HEK293 (cell line): Measurements from ENCODE around the gene USP21.

Experiments
- CTCF ChIA-PET: fragments of 350-600 bp; formaldehyde crosslinking; extraction: SDS; loops from one replicate; lab custom pipeline; 2021; ENCODE audit warnings: antibody characterized with exemption; lab: Yijun Ruan, JAX
- POLR2A ChIA-PET: fragments of 300-600 bp; formaldehyde crosslinking; extraction: SDS; loops from one replicate; lab custom pipeline; 2020; ENCODE audit warnings: antibody characterized with exemption, inconsistent platforms; lab: Yijun Ruan, JAX
- H3K27ac ChIP-seq: fragments of 200-500 bp; sonication (Bioruptor generic); 2 replicates; pipeline ENCODE4 v1.5.1; 2014; ENCODE audit warnings: low read depth, low read length, control low read depth, inconsistent platforms; ENCODE audit errors: extremely low read depth
- H3K36me3 ChIP-seq, 2 experiments: fragments of 200-500 bp in 1 of 2; sonication (Bioruptor generic) in 1 of 2; 1 replicate in 1 of 2; 2 replicates in 1 of 2; pipeline ENCODE4 v1.5.1; 2014 to 2017; ENCODE audit warnings: inconsistent platforms in 2 of 2, low read length in 2 of 2; ENCODE audit not compliant: control insufficient read depth in 2 of 2, insufficient read depth in 1 of 2
- H3K4me1 ChIP-seq: fragments of 200-500 bp; sonication (Bioruptor generic); 2 replicates; pipeline ENCODE4 v1.5.1; 2014; ENCODE audit warnings: mild to moderate bottlenecking, low read length, inconsistent platforms; ENCODE audit not compliant: control insufficient read depth, insufficient read depth
- H3K4me3 ChIP-seq: 2 replicates; pipeline ENCODE4 v1.5.1; 2011; ENCODE audit warnings: low read depth, mild to moderate bottlenecking, control low read depth, low read length, moderate library complexity
- H3K9me3 ChIP-seq: fragments of 200-500 bp; sonication (Bioruptor generic); 2 replicates; pipeline ENCODE4 v1.5.1; 2014; ENCODE audit warnings: low read depth, low read length, inconsistent platforms; ENCODE audit not compliant: control insufficient read depth, insufficient read depth
- KLF10 ChIP-seq: fragments of 450-650 bp; IDR thresholded peaks from 2 replicates; pipeline ENCODE4 v1.5.1; 2018; ENCODE audit warnings: missing biosample characterization, mild to moderate bottlenecking, missing genetic modification characterization
- MEIS1 ChIP-seq: sonication (generic); formaldehyde crosslinking; IDR thresholded peaks from 2 replicates; pipeline ENCODE4 v1.8.1; 2022; ENCODE audit warnings: missing genetic modification reagents, mild to moderate bottlenecking, borderline replicate concordance
- PBX3 ChIP-seq: sonication (generic); formaldehyde crosslinking; IDR thresholded peaks from 2 replicates; pipeline ENCODE4 v1.8.1; 2022; ENCODE audit warnings: mild to moderate bottlenecking, moderate library complexity, missing genetic modification reagents
- PRDM1 ChIP-seq: fragments of 450-650 bp; formaldehyde crosslinking; IDR thresholded peaks from 2 replicates; pipeline ENCODE4; 2016; ENCODE audit warnings: missing biosample characterization, missing genetic modification characterization
- SP2 ChIP-seq: fragments of 450-650 bp; formaldehyde crosslinking; IDR thresholded peaks from 2 replicates; pipeline ENCODE4 v1.5.1; 2016; ENCODE audit warnings: missing biosample characterization, missing genetic modification characterization
- ZBTB10 ChIP-seq: fragments of 450-650 bp; formaldehyde crosslinking; IDR thresholded peaks from 2 replicates; pipeline ENCODE4 v1.5.1; 2016; ENCODE audit warnings: missing biosample characterization, missing genetic modification characterization
- ZNF148 ChIP-seq: fragments of 450-650 bp; formaldehyde crosslinking; IDR thresholded peaks from 2 replicates; pipeline ENCODE4 v1.5.0; 2017; ENCODE audit warnings: missing biosample characterization, missing genetic modification characterization, borderline replicate concordance
- ZNF223 ChIP-seq: fragments of 450-650 bp; formaldehyde crosslinking; IDR thresholded peaks from 2 replicates; pipeline ENCODE4 v1.5.1; 2016; ENCODE audit warnings: missing biosample characterization, missing genetic modification characterization
- ZNF341 ChIP-seq: fragments of 450-650 bp; formaldehyde crosslinking; IDR thresholded peaks from 2 replicates; pipeline ENCODE4; 2016; ENCODE audit warnings: low read depth, missing biosample characterization, missing genetic modification characterization
- ZNF624 ChIP-seq: fragments of 450-650 bp; formaldehyde crosslinking; IDR thresholded peaks from 2 replicates; pipeline ENCODE4 v1.5.1; 2017; ENCODE audit warnings: missing biosample characterization, missing genetic modification characterization

Gene USP21

GRCh38 chr1:161201836-161202712, 42.8 kb downstream of the USP21 start, which contains the start of gene NDUFS2 (continued):
- no peak for TF ChIP-seq ZNF148 (tag by site-specific recombination)
- peak; percentile 61; the same call in 1 of the 2 replicates for TF ChIP-seq ZBTB10 (tag by site-specific recombination)
- peak; percentile 93 for TF ChIP-seq ZNF341 (tag by site-specific recombination)

DNA sequence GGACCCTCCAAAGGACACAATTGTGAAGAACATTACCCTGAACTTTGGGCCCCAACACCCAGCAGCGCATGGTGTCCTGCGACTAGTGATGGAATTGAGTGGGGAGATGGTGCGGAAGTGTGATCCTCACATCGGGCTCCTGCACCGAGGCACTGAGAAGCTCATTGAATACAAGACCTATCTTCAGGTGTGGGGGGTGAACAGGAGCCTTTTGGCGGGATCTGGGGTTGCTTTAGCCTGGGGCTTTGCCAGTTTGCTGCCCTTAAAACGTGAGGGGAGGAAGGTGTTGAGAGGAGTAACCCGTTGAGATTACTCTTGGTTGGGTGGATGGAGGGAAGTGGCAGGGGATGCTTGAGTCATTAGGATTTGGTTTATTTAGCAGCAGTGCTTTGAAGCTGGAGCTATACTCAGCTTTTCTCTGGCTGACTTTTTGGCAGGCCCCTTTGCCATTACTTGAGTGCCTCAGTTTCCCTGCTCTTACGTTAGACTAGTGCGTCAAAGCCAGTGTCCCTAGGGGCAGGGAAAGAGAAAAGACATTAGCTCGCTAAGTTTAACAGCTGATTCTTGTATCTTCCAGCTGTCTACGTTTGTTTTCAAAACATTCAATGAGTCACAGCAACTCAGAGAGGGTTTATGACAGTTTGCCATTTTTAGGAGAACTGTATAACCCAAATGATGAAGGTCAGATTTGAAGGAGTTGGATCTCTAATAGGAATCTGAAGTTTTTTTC, 47.3 kb downstream of the USP21 start:
- no peaks in the 10 kb centered on the region for H3K9me3 ChIP-seq
- POLR2A ChIA-PET, result interaction anchor here (0.6 kb wide), 1 partner anchor 19 kb away, joined by 7 read pairs; the partner anchor contains the start of gene TOMM40L
- H3K4me3 ChIP-seq, result no peak overlapping the region
- TF ChIP-seq PBX3 (no peak), PRDM1 (tag by site-specific recombination) (no peak), SP2 (tag by site-specific recombination) (no peak), KLF10 (tag by site-specific recombination) (no peak), ZNF624 (tag by site-specific recombination) (no peak), MEIS1 (no peak)
- TF ChIP-seq, all 188 proteins: peak for 0
- Histone ChIP-seq H3K27ac (no peak overlapping the region), H3K36me3 (peaks cover 38 to 76% of the 10 kb centered on the region in 2 experiments), H3K4me1 (peaks cover under 1% of the 10 kb centered on the region; the same call in 1 of the 2 replicates)
- CTCF ChIA-PET, result interaction anchor here (0.6 to 4.9 kb wide), 7 partner anchors 14 to 196 kb away, joined by 3 to 32 read pairs (median 5); partner anchors contain the start of genes APOA2 and TOMM40L

GRCh38 chr1:161207173-161207572, 47.9 kb downstream of the USP21 start:
- ChIA-PET POLR2A (interaction anchor here (0.6 kb wide), 1 partner anchor 19 kb away, joined by 7 read pairs; the partner anchor contains the start of gene TOMM40L), CTCF (interaction anchor here (1.6 to 6.8 kb wide), 3 partner anchors 14 to 175 kb away, joined by 5 to 82 read pairs (median 31); partner anchors contain the start of genes APOA2 and TOMM40L)
- no peaks in the 10 kb centered on the region for H3K9me3 ChIP-seq
- no peak overlapping the region for H3K4me3 ChIP-seq
- peaks cover 43 to 82% of the 10 kb centered on the region in 2 experiments for H3K36me3 ChIP-seq
- no peak overlapping the region for H3K27ac ChIP-seq
- H3K4me1 ChIP-seq, result no peaks in the 10 kb centered on the region
- TF ChIP-seq ZNF223, result no peak
